ENCODE results near the gene PFDN1. TPM values are rescaled to one million over a fixed set of nuclear protein-coding genes. Genes with fewer than 3 reads are reported as not detected.

Gene PFDN1
- total and polyA plus RNA-seq, 2 experiments from 2014 or later: 84.1 to 98.0 TPM

DNA sequence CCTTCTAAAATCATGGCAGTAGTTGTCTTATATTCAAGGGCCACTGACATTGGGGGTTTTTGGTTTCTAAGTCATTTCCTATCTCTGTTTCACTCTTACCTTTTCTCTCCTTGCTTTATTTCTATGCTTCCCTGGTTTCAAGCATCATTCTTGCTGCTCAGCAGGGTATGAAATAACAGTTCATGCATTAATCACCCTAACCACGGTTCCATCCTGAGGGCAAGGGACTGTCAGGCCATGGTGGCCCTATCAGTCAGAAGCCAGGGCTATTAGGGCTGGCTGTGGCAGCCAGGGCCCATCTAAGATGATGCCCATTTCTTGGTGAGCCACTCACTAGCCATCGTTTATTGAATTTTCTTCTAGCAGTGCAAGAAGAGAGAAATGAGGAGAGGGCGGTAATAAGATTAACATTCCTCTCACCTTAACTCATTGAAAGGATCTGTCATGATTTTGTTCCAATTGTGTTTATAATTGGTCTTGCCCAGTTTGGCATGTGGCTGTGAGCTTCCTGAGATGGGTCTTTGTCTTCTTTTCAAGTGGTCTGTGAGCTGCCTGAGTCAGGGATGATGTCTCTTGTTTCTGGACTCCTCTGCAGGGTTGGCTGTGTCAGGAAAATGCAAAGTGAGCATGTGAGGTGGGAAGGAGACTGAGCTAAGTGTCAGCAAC lies 82.7 kb downstream of the PFDN1 start:
- Histone ChIP-seq H4K20me1 (ENCODE audit: insufficient read depth, poor library complexity, severe bottlenecking) (no peaks in the 10 kb centered on the region), H3K36me3 (replicated peaks; ENCODE audit: insufficient read depth, low read depth) (no peaks in the 10 kb centered on the region), H3K4me3 (no peak overlapping the region), H3K27ac (peak overlapping the region; percentile 85), H3K4me1 (ENCODE audit: insufficient read depth) (peaks cover 74% of the 10 kb centered on the region), H3K9me2 (replicated peaks; ENCODE audit: insufficient read depth) (no peaks in the 10 kb centered on the region), H2AFZ (no peak overlapping the region), H3K9me3 (ENCODE audit: low read depth) (no peaks in the 10 kb centered on the region), H3K79me2 (peaks cover 18% of the 10 kb centered on the region), H3K27me3 (no peaks in the 10 kb centered on the region), H3K4me2 (peak overlapping the region; percentile 28)
- DNase-seq (ENCODE audit: low spot score): no peak
- 78% methylated on average over 3 of the region's 3 CpGs for WGBS (ENCODE audit: low lambda C conversion rate, missing lambda C conversion rate)
- TF ChIP-seq EZH2phosphoT487 (IDR thresholded peaks at IDR 0.05; ENCODE audit: low read depth, severe bottlenecking, unreplicated experiment): no peak

DNA sequence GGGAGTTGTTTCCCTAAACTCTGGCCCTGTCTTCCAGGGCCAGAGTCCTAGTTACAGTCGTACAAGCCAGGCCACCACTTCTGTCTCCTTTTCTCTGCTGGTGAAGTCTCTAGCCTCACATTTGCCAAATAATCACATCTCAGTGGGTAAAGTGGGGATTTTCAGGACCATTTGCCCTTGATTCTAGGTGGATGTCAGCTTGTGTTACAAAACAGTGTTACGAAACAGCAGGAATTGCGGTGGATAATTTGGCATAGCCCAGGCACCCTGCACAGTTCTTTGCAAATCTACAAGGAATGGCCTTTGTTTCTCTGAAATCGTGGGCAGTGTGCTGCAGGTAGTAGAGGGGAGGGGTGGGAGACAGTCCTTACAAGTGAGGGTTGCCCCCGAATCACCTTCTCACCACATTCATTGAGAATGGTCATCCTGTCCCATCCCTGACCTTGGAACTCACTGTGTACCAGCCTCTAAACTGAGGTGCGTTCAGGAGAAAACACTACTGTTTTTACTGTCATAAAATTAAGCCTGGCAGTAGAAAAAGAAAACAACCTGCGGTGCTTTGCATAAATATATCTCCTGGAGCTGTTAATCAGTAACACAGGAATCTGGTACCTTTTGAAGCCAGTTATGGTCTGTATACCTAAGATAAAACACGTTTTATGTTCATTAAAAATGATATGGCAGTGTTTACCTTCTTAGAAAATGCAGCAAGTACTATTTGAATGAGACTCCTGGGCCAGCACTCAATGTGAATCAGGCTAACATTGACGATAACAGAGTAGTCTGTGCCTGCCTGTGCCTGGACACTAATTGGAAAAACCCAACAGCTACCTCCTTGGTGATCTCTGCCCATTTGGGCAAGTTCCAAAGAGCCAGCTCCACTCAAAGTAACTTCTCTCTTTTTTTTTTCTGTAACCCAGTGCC lies 83.6 kb downstream of the PFDN1 start:
- H3K27me3 ChIP-seq: no peaks in the 10 kb centered on the region
- peak overlapping the region; percentile 58 for H3K4me2 ChIP-seq
- peaks cover 10% of the 10 kb centered on the region for H3K79me2 ChIP-seq
- peak overlapping the region; percentile 85 for H3K27ac ChIP-seq
- H4K20me1 ChIP-seq (ENCODE audit: insufficient read depth, poor library complexity, severe bottlenecking): no peaks in the 10 kb centered on the region
- TF ChIP-seq EZH2phosphoT487 (IDR thresholded peaks at IDR 0.05; ENCODE audit: low read depth, severe bottlenecking, unreplicated experiment) (no peak), EZH2 (IDR thresholded peaks at IDR 0.05; ENCODE audit: borderline replicate concordance) (no peak)
- TF ChIP-seq, protein P1, sequence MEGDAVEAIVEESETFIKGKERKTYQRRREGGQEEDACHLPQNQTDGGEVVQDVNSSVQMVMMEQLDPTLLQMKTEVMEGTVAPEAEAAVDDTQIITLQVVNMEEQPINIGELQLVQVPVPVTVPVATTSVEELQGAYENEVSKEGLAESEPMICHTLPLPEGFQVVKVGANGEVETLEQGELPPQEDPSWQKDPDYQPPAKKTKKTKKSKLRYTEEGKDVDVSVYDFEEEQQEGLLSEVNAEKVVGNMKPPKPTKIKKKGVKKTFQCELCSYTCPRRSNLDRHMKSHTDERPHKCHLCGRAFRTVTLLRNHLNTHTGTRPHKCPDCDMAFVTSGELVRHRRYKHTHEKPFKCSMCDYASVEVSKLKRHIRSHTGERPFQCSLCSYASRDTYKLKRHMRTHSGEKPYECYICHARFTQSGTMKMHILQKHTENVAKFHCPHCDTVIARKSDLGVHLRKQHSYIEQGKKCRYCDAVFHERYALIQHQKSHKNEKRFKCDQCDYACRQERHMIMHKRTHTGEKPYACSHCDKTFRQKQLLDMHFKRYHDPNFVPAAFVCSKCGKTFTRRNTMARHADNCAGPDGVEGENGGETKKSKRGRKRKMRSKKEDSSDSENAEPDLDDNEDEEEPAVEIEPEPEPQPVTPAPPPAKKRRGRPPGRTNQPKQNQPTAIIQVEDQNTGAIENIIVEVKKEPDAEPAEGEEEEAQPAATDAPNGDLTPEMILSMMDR (IDR thresholded peaks at IDR 0.05; ENCODE audit: poor library complexity): no peak
- H2AFZ ChIP-seq: no peak overlapping the region
- H3K36me3 ChIP-seq (replicated peaks; ENCODE audit: insufficient read depth, low read depth): no peaks in the 10 kb centered on the region
- 55% methylated on average over 9 of the region's 9 CpGs for WGBS (ENCODE audit: low lambda C conversion rate, missing lambda C conversion rate)
- no peaks in the 10 kb centered on the region for H3K9me2 ChIP-seq (replicated peaks; ENCODE audit: insufficient read depth)
- H3K9me3 ChIP-seq (ENCODE audit: low read depth): no peaks in the 10 kb centered on the region
- DNase-seq (ENCODE audit: low spot score): no peak
- H3K4me1 ChIP-seq (ENCODE audit: insufficient read depth): peaks cover 74% of the 10 kb centered on the region
- no peak overlapping the region for H3K4me3 ChIP-seq

DNA sequence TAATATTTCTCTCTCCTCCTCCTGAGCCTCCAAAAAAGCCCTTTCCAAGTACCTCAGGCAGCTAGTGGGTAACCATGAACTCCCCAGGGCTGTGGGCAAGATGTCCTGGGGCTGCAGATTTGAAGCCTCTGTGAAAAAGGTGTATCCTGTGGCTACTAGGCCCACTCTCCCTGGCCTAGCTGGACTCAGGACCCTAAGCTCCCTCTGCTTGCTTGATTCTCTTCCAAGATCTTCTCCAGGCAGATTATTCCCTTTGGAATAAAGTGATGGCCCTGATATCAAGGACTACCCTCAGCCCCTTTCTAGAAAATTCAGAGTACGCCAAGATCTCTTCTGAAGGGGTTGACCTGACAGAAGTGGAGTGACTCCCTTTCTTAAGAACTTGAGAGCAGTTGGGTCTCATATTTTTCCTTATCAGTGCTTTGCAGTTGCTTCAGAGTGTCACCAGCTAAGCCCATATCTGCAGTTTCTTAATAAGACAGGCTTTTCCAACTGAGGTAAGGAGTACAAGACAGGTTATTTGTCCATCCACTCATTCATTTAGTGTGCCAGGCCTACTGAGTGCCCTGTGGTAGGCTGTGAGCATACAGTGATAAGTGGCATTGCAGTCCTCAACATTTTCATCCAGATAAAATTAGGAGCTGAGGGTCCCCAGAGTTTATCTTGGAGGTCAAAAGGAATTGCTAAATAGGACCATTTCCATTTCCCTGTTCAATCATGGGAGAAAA lies 85.4 kb downstream of the PFDN1 start:
- WGBS (ENCODE audit: low lambda C conversion rate, missing lambda C conversion rate): 88% methylated on average over 1 of the region's 1 CpG

More for the DNA sequence above, 85.4 kb downstream of the PFDN1 start:
- Histone ChIP-seq H2AFZ (no peak overlapping the region), H4K20me1 (ENCODE audit: insufficient read depth, poor library complexity, severe bottlenecking) (no peaks in the 10 kb centered on the region), H3K4me3 (no peak overlapping the region), H3K79me2 (peaks cover 16% of the 10 kb centered on the region), H3K9me3 (ENCODE audit: low read depth) (no peaks in the 10 kb centered on the region), H3K9me2 (replicated peaks; ENCODE audit: insufficient read depth) (no peaks in the 10 kb centered on the region), H3K27me3 (no peaks in the 10 kb centered on the region), H3K4me1 (ENCODE audit: insufficient read depth) (peaks cover 59% of the 10 kb centered on the region), H3K4me2 (peak overlapping the region; percentile 2), H3K27ac (peak overlapping the region; percentile 84), H3K36me3 (replicated peaks; ENCODE audit: insufficient read depth, low read depth) (no peaks in the 10 kb centered on the region)
- no peak for DNase-seq (ENCODE audit: low spot score)
- TF ChIP-seq, protein P1 (IDR thresholded peaks at IDR 0.05; ENCODE audit: poor library complexity): no peak
- no peak for TF ChIP-seq EZH2phosphoT487 (IDR thresholded peaks at IDR 0.05; ENCODE audit: low read depth, severe bottlenecking, unreplicated experiment)
- no peak for TF ChIP-seq EZH2 (IDR thresholded peaks at IDR 0.05; ENCODE audit: borderline replicate concordance)

Measured in hepatocyte (in vitro differentiated cells).